ENCODE results near the gene NUP62.

GRCh38 chr19:49894011-49894664, 35.2 kb downstream of the NUP62 start:
- TF ChIP-seq JUNB (IDR thresholded peaks at IDR 0.05; ENCODE audit: unreplicated experiment) (no peak), REST (IDR thresholded peaks at IDR 0.05; ENCODE audit: unreplicated experiment) (no peak), POLR2AphosphoS5 (IDR thresholded peaks at IDR 0.05; ENCODE audit: low read depth) (no peak), CTCF (conservative IDR thresholded peaks at IDR 0.05; ENCODE audit: low read depth in 2 of 2) (no peak), EZH2phosphoT487 (IDR thresholded peaks at IDR 0.05; ENCODE audit: unreplicated experiment) (no peak)
